Pancreas (tissue), 10 donors: ENCODE results near the gene IGSF11. TPM values are rescaled to one million over a fixed set of nuclear protein-coding genes. Genes with fewer than 3 reads are reported as not detected.
A peak's percentile ranks its signal among the peaks of the same experiment; 100 is the strongest.

Experiments used
- ATAC-seq, 4 donors: fragments of 200-7000 bp; cut with Tn5 transposase; one replicate each; pipeline versions ENCODE4 v1.8.0 to v1.9.1; 2020; ENCODE audit warnings: mild to moderate bottlenecking in 4 of 4, moderate library complexity in 4 of 4
- DNase-seq, 6 donors: peaks; one replicate each; pipeline ENCODE4 v3.0.0-alpha.2; 2020
- FAIRE-seq: peaks from 2 replicates; lab custom pipeline; 2012; peaks lifted over from hg19 to GRCh38; lab: Jason Lieb, UNC
- H3K27ac ChIP-seq, 4 donors: fragments of 200-600 bp; sonication (generic); 1 replicate in 3 of 4; 2 replicates in 1 of 4; pipeline versions ENCODE4 v1.5.0 to v1.8.0; 2020
- H3K27me3 ChIP-seq, 4 donors: fragments of 200-600 bp; one replicate each; pipeline ENCODE4 v1.8.0; 2021
- H3K36me3 ChIP-seq, 3 donors: fragments of 200-600 bp; sonication (generic) in 1 of 3; one replicate each; pipeline versions ENCODE4 v1.5.0 to v1.8.0; 2020 to 2021
- H3K4me1 ChIP-seq, 3 donors: fragments of 200-600 bp; one replicate each; pipeline ENCODE4 v1.8.0; 2021
- H3K4me3 ChIP-seq, 4 donors: fragments of 200-600 bp; sonication (generic) in 2 of 4; one replicate each; pipeline versions ENCODE4 v1.5.0 to v1.8.0; 2020 to 2021
- H3K9me3 ChIP-seq, 4 donors: fragments of 200-600 bp; one replicate each; pipeline ENCODE4 v1.8.0; 2021
- CTCF ChIP-seq, 4 donors: fragments of 200-600 bp; sonication (generic) in 3 of 4; IDR thresholded peaks; one replicate each; pipeline versions ENCODE4 v1.5.0 to v1.8.0; 2021; ENCODE audit warnings: antibody characterized with exemption in 4 of 4
- WGBS, 2 donors: extraction: QIAGEN DNeasy Blood & Tissue Kit; methylation state at CpG; one replicate each; pipeline ENCODE4 v1.1.7; 2013; 5-methylcytosine and 5-hydroxymethylcytosine counted together
- intact Hi-C, 3 donors: fragments of 100-400 bp; cut with DNase I; formaldehyde crosslinking; loops; one replicate each; pipeline versions ENCODE4 v1.11.1 to v1.14.2; 2022
- polyA plus RNA-seq, 2 donors: library from polyadenylated mRNA; stranded (reverse); fragments of 200-250 nt; gene quantifications; one replicate each; pipeline ENCODE4 v1.2.3, GENCODE V29; 2013
- total RNA-seq, 6 donors: library from RNA; stranded (reverse); fragmentation: NEBNext Ultra II Directional in 4 of 6; extraction: Animal tissue kit (Norgen Biotek cat#: 25700) in 4 of 6; gene quantifications; one replicate each; pipeline versions ENCODE4 v1.2.1 to v1.2.4, GENCODE V29; 2021 to 2023
- donor health status: healthy with polysubstance abuse.
- donor health status: DM: no; HTN: no; CAD: no; lungs with moderate emphysema.
- donor health status: DM: no; HTN: no; CAD: no.
- donor health status: control.
- donor health status: control.
- donor health status: Bipolar disorder and iron deficiency.
- donor health status: DM: yes; HTN: yes; CAD: no.
- donor health status: DM: no; HTN: no; CAD: no.
- donor health status: DM: no; HTN: no; CAD: no.
- donor health status: DM: yes; HTN: yes; CAD: no.

The IGSF11 gene
- total and polyA plus RNA-seq, 8 donors, result 1.5 to 6.4 (median 3.3) TPM

GRCh38 chr3:118945834-118946233, 88.8 kb downstream of the IGSF11 start:
- H3K4me3 ChIP-seq, result no peak overlapping the region
- FAIRE-seq (no peak), ATAC-seq (no peak), DNase-seq (no peak)
- H3K27ac ChIP-seq, result no peak overlapping the region
- H3K4me1 ChIP-seq, result no peaks in the 10 kb centered on the region
- peaks cover 0 to 2% (median 0%) of the 10 kb centered on the region in 4 donors for H3K9me3 ChIP-seq
- no peak for TF ChIP-seq CTCF (IDR thresholded peaks at IDR 0.05)
- 82 to 83% methylated on average over 4 of the region's 4 CpGs for WGBS, 2 donors
- H3K36me3 ChIP-seq, result no peaks in the 10 kb centered on the region
- H3K27me3 ChIP-seq, result no peaks in the 10 kb centered on the region
- intact Hi-C loops, result no loop called here

GRCh38 chr3:118943597-118943996, 91.0 kb downstream of the IGSF11 start:
- H3K4me1 ChIP-seq, result no peaks in the 10 kb centered on the region
- intact Hi-C loops, result no loop called here
- H3K4me3 ChIP-seq, result no peak overlapping the region
- no peaks in the 10 kb centered on the region for H3K36me3 ChIP-seq
- ATAC-seq (peak in 2 of 4 donors; percentile 25 to 54), DNase-seq (no peak), FAIRE-seq (no peak)
- TF ChIP-seq CTCF (IDR thresholded peaks at IDR 0.05), result no peak
- no peak overlapping the region for H3K27ac ChIP-seq
- H3K9me3 ChIP-seq, result peaks cover 0 to 2% (median 0%) of the 10 kb centered on the region in 4 donors
- H3K27me3 ChIP-seq, result no peaks in the 10 kb centered on the region

- FAIRE-seq (no peak), ATAC-seq (no peak), DNase-seq (no peak)
- H3K27me3 ChIP-seq, result no peaks in the 10 kb centered on the region
- no peak overlapping the region for H3K4me3 ChIP-seq
- TF ChIP-seq CTCF (IDR thresholded peaks at IDR 0.05), result no peak
- H3K4me1 ChIP-seq, result no peaks in the 10 kb centered on the region
- 86 to 96% methylated on average over 1 of the region's 1 CpG for WGBS, 2 donors
- intact Hi-C loops, result no loop called here
- no peaks in the 10 kb centered on the region for H3K36me3 ChIP-seq
- no peak overlapping the region for H3K27ac ChIP-seq
- H3K9me3 ChIP-seq, result peaks cover 0 to 2% (median 0%) of the 10 kb centered on the region in 4 donors
These were observed 92.0 kb downstream of the IGSF11 start for GRCh38 chr3:118942671-118943070.

- Histone ChIP-seq H3K4me3 (no peak overlapping the region), H3K4me1 (no peaks in the 10 kb centered on the region), H3K9me3 (peaks cover 0 to 2% (median 0%) of the 10 kb centered on the region in 4 donors), H3K36me3 (no peaks in the 10 kb centered on the region), H3K27me3 (no peaks in the 10 kb centered on the region), H3K27ac (no peak overlapping the region)
- no peak for TF ChIP-seq CTCF (IDR thresholded peaks at IDR 0.05)
- DNase-seq (no peak), FAIRE-seq (no peak), ATAC-seq (no peak)
- 85 to 87% methylated on average over 3 of the region's 3 CpGs for WGBS, 2 donors
- intact Hi-C loops, result no loop called here
These were observed 92.5 kb downstream of the IGSF11 start for GRCh38 chr3:118942195-118942594.

- Histone ChIP-seq H3K27me3 (no peaks in the 10 kb centered on the region), H3K36me3 (no peaks in the 10 kb centered on the region), H3K27ac (no peak overlapping the region), H3K4me3 (no peak overlapping the region), H3K4me1 (no peaks in the 10 kb centered on the region), H3K9me3 (peaks cover 0 to 2% (median 0%) of the 10 kb centered on the region in 4 donors)
- 75 to 80% methylated on average over 3 of the region's 3 CpGs for WGBS, 2 donors
- ATAC-seq (no peak), FAIRE-seq (no peak), DNase-seq (no peak)
- intact Hi-C loops, result no loop called here
- TF ChIP-seq CTCF (IDR thresholded peaks at IDR 0.05), result no peak
These were observed 93.4 kb downstream of the IGSF11 start for GRCh38 chr3:118941236-118941635.
